ENCODE results near the gene LAMB3.

DNA sequence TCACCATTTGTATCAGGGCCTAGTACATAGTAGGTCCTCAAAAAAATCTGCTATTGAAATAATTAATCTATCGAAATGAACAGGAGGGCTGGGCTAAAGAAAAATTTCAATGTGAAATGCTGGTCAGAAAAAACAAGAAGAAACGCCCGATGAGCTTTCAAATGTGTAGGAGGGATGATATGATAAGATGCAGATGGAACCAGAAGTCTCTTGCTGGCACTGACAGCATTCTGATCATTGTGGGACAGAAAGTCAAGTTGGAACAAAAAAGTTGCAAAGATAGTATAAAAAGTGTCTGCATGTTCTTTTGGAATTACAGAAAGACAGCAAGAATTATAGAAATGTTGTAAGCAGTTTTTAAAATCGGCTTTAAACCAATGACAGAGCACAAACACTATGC is 34.1 kb upstream of the LAMB3 start:
- TF ChIP-seq, protein P1, sequence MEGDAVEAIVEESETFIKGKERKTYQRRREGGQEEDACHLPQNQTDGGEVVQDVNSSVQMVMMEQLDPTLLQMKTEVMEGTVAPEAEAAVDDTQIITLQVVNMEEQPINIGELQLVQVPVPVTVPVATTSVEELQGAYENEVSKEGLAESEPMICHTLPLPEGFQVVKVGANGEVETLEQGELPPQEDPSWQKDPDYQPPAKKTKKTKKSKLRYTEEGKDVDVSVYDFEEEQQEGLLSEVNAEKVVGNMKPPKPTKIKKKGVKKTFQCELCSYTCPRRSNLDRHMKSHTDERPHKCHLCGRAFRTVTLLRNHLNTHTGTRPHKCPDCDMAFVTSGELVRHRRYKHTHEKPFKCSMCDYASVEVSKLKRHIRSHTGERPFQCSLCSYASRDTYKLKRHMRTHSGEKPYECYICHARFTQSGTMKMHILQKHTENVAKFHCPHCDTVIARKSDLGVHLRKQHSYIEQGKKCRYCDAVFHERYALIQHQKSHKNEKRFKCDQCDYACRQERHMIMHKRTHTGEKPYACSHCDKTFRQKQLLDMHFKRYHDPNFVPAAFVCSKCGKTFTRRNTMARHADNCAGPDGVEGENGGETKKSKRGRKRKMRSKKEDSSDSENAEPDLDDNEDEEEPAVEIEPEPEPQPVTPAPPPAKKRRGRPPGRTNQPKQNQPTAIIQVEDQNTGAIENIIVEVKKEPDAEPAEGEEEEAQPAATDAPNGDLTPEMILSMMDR (optimal IDR thresholded peaks at IDR 0.05 in 1 of 3, IDR thresholded peaks at IDR 0.05 in 1 of 3, conservative IDR thresholded peaks at IDR 0.05 in 1 of 3; ENCODE audit: extremely low read depth in 1 of 3, insufficient read depth in 2 of 3, low read length in 3 of 3), result no peak
- TF ChIP-seq EZH2 (IDR thresholded peaks at IDR 0.05; ENCODE audit: low read length), result no peak

Measured in keratinocyte (primary cell).